ENCODE results near the gene WNK2. TPM values are rescaled to one million over a fixed set of nuclear protein-coding genes. Genes with fewer than 3 reads are reported as not detected.
A peak's percentile ranks its signal among the peaks of the same experiment; 100 is the strongest.

Gene WNK2
- total RNA-seq, 1 experiment from 2014 or later: 0.14 TPM

DNA sequence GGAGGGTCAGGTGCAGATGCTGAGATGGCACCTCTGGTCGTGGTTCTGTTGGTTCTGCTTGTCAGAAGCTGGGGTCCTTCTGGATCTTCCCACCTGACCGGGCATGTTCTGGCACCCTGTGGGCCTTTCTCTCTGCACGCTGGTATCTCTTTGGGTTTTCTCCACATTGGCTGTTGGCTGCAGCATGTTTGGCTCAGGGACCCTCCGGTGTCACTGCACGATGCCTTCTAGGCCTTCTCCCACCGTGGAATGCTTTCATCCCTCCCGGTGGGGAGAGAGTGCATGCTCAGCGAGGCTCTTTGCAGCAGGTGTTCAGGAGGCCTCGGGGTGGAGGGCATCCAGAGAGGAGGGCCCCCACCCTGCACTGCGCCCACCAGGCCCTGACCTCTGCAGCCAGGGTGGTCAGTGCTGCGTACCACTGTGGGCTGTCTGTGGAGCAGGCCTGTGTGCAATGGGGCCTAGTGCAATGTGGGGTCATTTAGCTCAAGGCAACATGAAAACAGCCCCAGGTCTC, 119.4 kb downstream of the WNK2 start:
- in situ Hi-C loops (cut with HindIII; ENCODE audit: low pct_unique_long_range_greater_than_20kb, low sequenced_read_pairs): no loop called here
- no peak for DNase-seq (ENCODE audit: low read depth)

DNA sequence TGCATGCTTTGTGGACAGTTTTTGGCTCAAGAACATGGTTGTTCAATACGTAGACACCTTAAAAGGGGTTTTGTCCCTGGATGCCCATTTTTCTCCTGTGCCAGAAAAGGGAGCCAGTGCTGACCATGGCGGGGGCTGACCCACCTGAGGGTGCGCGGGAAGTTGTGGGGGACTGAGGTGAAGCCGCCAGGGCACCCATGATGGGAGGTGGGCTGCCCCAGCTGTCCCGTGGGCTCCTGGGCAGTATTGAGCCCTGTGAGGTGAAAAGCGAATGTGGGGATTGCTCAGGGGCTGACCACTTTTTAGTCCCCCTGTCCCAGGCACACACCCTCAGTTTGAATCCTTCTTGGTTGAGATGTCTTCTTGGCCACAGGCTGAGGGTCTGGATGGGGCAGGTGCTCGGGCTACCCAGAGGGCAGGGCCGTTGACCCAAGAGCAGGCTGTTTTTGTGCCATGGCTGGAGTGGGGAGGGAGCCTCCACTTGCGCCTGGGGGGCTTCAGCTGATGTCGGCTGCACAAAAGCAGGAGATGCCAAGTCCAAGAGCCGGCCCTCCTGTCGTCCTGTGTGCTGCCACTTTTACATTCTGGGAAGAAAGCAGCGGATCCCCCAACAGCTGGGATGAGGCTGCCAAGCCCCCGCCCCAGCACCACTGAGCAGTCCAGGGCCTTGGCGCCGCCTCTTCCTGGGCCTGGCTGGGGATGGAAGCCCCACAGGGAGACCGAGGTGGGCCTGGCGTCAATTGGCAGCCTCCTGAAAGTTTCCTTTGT, 120.1 kb downstream of the WNK2 start:
- no peak for DNase-seq (ENCODE audit: low read depth)
- in situ Hi-C loops (cut with HindIII; ENCODE audit: low pct_unique_long_range_greater_than_20kb, low sequenced_read_pairs): no loop called here

DNA sequence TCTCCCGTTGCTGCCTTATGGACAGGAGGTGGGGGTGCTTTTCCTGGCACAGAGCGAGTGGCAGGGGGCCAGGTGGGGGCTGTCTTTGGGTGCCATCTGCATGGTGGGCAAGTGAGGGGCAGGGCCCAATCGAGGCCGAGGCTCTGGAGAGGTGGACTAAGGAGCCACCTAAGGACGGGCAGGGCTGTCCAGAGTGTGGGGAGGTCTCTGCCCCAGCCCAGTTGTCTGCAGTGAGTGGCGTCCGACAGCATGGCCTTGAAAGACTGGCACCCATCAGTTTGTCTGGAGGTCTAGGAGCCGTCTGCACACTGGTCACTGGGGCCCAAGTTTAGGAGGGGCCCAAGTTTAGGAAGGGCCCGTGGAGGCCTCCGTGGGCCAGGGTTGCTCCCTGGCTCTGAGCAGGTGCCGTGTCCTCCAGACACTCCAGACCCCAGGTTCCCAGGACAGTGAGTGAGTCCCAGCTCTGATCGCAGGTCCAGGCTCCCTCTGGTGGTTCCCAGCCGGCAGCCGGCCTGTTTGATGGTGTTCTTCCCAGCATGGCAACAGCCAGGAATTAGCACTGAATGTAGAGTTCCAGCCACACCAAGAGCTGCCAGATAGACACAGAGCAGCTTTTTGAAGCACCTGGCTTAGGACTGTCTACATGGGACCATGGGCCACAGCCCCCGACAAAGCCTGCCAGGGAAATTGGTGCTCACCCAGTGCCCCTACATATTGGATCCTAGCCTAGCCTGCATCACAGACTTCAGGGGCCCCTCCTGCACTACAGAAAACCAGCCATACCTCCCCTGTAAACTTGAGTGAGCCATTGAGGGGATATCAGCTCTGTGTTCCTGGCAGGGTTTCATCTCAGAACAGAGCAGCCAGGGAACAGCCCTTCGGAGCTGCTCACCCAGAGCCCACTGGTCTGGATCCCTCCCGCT, 120.9 kb downstream of the WNK2 start:
- peak; percentile 22 for DNase-seq (ENCODE audit: low read depth)
- in situ Hi-C loops (cut with HindIII; ENCODE audit: low pct_unique_long_range_greater_than_20kb, low sequenced_read_pairs): no loop called here

DNA sequence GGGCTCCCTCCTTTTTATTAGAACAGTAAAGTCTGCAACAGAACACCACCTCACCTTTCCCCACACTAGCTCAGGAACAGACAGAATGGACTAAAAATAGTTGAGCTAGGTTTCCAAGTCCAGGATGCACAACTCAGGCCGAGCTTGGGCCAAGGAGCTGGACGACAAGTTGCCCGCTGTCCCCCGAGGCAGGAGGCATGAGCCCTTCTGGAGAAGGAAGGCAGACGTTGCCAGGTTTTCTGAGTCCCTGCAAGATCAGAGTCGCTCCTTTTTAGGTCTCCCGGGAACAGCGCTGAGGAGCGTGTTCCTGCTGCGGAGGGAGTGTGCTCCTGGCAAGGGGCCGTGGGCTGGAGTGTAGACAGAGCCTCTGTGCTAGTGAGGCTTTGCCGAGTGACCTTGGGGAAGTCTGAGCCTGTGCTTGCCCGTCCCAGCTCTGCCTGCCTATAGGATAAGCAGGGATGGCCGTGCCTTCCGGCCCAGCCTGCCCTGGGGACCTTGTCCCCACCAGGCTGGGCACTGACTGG, 121.6 kb downstream of the WNK2 start:
- in situ Hi-C loops (cut with HindIII; ENCODE audit: low pct_unique_long_range_greater_than_20kb, low sequenced_read_pairs): no loop called here
- no peak for DNase-seq (ENCODE audit: low read depth)

DNA sequence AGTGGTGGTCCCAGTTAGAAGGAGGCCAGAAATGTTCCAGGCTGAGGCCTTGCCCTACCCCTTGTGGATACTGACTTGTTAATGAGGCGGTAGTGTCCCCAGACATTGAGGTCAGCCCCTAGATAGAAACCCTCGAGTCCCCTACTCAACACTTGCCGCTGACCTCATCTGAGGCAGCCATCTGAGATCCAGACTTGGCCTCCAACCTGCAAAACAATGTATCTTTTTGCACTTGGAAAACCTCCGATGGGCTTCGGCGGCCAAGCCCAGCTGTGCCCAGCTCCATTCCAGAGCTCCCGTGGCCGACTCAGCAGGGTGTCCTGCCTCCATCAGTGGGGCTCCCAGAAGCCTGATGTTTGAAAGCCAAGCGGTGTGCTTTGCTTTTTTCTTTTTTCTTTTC, 122.1 kb downstream of the WNK2 start:
- no peak for DNase-seq (ENCODE audit: low read depth)
- in situ Hi-C loops (cut with HindIII; ENCODE audit: low pct_unique_long_range_greater_than_20kb, low sequenced_read_pairs): no loop called here

DNA sequence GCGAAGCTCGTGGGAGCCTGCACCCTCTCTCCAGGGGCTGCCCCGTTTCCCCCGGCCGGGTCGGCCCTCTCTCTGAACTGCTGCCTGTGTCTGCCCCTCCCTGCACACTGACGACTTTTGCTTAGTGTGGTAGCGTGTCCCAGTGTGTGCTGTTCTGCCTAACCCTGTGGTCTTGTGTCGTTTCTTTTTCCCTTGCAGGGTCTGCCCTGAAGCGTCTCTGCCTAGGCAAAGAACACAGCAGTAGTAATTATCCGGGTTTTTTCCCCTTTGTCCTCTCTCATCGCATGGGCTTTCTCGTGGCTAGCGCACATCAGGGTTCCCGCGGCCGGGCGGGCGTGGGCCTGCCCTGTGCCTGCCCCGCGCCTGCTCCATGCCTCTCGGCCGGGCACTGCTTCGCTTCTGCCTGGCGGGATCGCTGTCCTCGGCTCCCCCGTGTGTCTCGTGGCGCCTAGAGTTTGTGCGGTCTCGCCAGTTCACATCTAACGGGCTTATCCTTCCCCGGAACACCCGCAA, 122.7 kb downstream of the WNK2 start:
- in situ Hi-C loops (cut with HindIII; ENCODE audit: low pct_unique_long_range_greater_than_20kb, low sequenced_read_pairs): no loop called here
- DNase-seq (ENCODE audit: low read depth): no peak

DNA sequence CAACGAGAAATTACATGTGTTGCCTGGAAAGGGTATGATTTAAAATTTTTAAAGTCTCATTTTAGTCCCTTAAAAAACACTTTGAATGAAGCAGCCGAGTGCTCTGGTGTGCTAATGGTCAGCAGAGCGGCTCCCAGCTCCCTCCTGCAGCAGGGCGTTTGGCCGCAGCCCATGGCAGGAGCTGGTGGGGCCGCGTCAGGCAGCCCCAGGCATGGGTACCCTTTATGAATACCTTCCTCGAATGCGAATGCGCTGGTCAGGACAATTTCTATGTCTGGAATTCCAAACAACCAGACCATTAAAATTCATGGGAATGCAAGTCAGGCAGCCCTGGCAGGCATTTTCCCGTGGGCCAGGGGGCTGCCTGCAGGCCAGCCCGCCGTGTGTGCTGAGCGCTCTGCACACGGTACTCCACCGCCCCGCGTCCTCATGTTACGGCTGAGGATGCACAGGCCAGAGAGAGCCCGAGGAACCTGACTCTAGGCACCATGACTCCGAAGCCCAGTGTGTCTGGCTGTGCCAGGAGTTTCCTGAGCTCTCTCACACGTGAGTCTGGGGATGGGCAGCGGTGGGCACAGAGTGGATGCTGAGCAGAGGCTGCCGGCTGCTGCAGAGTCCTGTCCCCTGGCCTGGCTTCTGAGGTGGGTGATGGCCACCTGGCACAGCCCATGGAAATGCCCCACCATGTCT, 123.7 kb downstream of the WNK2 start:
- DNase-seq (ENCODE audit: low read depth): no peak
- in situ Hi-C loops (cut with HindIII; ENCODE audit: low pct_unique_long_range_greater_than_20kb, low sequenced_read_pairs): no loop called here

DNA sequence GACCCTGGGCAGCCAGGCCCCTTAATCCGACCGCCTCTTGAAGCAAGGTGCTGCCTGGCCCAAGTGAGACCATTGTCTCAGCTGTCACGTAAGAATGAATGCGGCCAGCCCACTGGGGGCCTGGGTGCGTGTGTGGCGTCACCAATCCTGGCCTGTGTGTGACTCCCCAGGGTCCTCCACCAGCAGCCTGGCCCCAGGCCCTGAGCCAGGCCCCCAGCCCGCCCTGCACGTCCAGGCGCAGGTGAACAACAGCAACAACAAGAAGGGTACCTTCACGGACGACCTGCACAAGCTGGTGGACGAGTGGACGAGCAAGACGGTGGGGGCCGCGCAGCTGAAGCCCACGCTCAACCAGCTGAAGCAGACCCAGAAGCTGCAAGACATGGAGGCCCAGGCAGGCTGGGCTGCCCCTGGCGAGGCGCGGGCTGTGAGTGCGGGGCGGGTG, 124.2 kb downstream of the WNK2 start:
- no peak for DNase-seq (ENCODE audit: low read depth)
- in situ Hi-C loops (cut with HindIII; ENCODE audit: low pct_unique_long_range_greater_than_20kb, low sequenced_read_pairs): no loop called here

DNA sequence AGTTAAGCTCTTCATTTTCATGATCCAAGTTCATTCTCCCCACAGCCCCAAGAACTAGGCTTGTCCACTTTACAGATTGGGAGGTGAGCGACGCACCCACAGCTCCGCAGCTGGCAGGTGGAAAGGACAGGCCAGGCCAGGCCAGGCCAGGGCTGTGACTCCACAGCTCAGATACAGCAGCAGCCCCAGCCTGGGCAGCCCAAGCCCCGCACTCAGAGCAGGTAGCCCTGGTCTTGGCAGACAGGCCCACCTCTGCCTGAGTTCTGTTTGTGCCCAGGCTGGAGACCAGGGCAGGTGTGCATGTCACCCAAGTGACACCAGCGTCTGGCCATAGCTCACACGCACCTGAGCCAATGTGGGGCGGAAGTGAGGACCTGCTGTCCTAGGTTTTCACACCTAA, 124.7 kb downstream of the WNK2 start:
- no peak for DNase-seq (ENCODE audit: low read depth)
- in situ Hi-C loops (cut with HindIII; ENCODE audit: low pct_unique_long_range_greater_than_20kb, low sequenced_read_pairs): no loop called here

DNA sequence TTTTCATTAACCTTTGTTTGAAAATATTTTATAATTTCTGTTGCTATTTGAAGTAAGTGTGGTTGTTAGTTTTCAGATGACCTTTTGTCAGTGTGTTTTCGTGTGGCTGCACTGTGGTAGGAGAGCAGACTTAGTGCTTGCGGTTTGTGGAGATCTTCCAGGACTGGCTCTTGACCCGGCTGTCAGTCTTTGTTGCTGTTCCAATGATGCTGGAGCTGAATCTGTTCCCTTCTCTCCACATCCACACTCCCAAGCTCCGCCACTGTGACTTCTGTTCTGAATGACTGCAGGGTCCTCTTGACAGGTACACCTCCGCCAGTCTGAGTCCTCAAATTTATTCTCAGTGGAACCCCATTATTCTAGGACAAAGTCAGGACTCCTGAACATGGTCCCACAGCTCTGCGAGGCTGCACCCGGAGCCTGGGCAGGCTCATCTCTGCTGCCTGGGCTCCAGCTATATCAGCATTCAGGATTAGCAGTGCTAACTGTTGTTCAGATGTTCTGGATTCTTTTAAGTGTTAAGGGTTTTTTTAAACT, 126.0 kb downstream of the WNK2 start:
- in situ Hi-C loops (cut with HindIII; ENCODE audit: low pct_unique_long_range_greater_than_20kb, low sequenced_read_pairs): no loop called here
- DNase-seq (ENCODE audit: low read depth): no peak

DNA sequence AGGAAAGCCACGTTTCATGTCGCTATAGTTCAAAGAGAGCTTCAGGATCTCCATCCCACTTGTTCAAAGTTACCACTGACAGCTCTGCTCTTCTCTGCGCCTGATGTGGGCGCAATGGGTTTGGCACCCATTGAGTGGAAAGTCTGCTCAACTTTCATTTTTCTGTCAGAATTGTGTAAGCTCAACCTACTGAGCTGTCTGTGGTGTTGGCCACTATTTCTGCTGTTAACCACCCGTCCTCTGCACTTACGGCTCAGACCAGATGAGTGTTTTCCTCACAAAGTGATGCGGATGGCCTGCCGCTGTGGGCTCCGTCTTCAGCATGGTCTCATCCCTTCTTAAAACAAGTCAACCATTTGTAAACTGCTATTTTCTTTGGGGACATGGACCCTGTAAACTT, 131.2 kb downstream of the WNK2 start:
- in situ Hi-C loops (cut with HindIII; ENCODE audit: low pct_unique_long_range_greater_than_20kb, low sequenced_read_pairs): no loop called here
- no peak for DNase-seq (ENCODE audit: low read depth)

DNA sequence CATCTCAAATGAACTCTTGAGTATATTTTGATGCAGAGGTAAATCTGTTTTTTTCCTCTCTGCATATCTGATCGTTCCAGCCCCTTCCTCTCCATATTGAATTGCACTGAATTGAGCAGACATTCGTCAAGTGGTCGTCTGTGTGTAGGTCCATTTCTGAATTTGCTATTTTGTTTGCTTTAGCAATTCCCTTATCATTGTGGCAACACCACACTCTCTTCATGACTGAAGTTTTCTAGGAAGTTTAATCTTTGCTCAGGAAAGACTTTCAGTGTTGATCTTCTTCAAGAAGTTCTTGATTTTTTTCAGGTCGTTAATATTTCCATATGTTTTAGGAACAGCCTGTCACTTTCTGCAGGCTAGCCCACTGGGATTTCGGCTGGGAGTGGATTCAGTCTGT, 132.0 kb downstream of the WNK2 start:
- in situ Hi-C loops (cut with HindIII; ENCODE audit: low pct_unique_long_range_greater_than_20kb, low sequenced_read_pairs): no loop called here
- DNase-seq (ENCODE audit: low read depth): no peak

DNA sequence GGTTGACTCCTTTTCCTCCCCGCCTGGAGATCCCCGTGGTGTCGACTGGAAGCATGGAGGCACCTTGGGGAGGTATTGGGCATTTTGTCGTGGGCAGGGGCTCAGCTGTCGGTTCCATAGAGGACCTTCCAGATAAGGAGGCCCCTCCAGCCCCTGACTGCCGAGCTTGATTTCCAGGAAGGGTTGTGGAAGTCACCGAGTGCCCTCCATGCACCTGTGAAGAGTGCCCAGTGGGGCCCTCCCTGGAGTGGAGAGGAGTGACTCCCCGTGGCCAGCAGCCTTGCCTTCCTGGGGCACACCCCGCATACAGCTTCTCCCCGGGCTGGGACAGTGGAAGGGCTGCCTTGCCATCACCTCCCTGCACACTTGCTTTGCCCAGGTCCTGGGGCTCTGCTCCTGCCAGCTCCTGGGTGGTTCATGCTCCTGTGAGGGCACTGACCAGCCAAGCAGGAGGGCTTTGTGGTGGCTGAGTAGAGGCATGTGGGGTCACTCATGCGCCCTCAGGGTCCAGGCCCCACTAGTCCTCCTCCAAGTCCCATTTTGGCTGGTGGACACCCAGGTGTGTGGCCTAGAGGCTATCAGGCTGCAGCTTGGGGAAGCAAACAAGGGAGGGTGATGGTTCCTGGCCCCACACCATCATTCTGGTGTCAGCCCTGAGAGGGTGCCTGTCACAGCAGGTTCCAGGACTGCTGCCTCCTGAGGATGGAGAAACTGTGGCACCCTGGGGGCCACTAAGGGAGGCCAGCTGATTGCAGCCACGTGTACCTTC, 133.0 kb downstream of the WNK2 start:
- in situ Hi-C loops (cut with HindIII; ENCODE audit: low pct_unique_long_range_greater_than_20kb, low sequenced_read_pairs): no loop called here
- no peak for DNase-seq (ENCODE audit: low read depth)

DNA sequence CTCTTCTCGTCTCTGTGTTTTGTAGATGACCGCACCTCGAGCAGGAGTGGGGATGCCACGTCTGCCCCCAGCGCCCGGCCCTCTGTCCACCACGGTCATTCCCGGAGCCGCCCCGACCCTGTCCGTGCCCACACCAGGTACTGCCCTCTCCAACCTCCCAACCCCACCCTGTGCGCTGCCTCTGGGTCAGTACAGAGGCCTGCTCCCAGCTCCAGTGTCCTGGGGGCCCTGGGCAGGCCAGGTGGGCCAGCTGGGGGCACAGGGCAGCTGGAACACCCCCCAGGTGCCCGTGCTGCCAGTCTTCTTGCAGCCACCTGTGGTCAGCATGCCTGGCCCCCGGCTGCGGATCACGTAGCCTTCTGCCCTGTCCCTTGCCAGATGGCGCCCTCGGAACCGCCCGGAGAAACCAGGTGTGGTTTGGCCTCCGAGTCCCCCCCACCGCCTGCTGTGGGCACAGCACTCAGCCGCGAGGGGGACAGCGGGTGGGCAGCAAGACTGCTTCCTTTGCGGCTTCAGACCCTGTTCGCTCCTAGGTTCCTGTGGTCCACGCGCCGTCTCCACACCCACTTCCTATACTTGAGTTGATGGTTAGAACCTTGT, 133.7 kb downstream of the WNK2 start:
- no peak for DNase-seq (ENCODE audit: low read depth)
- in situ Hi-C loops (cut with HindIII; ENCODE audit: low pct_unique_long_range_greater_than_20kb, low sequenced_read_pairs): no loop called here

DNA sequence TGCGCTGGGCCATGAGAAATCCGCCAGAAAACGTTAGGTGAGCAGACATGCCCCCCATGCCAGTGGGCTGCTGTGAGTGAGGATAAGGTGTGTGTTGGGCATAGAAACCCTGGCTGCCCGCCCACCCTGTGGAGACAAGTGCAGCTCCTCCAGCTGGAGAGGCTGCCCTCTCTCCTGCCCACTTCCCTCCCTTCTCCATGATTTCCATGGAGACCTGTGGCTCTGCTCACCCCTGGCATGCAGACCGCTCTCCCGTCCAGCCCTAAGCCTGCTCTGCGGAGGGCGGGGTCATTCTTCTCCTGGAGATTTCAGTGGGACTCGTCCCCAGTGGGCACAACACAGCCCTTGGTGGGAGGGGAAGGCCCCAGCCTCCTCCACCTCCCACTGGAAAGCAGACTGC, 134.5 kb downstream of the WNK2 start:
- DNase-seq (ENCODE audit: low read depth): no peak
- in situ Hi-C loops (cut with HindIII; ENCODE audit: low pct_unique_long_range_greater_than_20kb, low sequenced_read_pairs): no loop called here

DNA sequence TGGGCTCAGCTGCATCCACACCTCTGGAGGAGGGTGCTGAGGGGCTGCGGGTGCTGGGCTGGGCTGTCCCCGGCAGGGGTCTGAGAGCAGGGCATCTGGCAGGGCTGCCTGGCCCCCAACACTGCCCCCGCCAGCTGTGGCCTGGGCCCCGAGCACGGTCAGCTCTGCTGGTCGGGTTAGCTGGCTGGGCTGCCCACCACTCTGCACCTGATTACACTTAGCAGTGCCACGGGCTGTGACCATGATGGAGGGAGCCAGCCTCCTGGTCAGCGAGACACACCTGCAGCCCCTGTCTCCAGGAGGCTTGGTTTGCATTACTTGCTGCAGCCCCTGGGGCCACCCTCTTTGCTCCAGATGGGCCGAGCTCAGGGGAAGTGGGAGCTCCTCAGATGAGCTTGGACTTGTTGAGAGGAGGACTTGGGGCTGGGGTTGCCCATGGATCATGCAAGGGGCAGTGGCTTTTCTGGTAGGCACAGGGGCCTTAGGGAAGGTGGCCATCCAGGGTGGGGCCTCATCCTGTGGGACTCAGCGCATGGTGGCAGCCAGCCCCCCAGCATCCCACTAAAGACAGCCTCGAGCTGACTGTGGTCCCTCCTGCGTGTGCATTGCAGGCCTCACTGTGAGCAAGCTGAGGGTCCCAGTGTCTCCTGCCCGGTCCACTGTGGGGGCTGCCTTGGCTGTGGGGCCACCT, 135.5 kb downstream of the WNK2 start:
- DNase-seq (ENCODE audit: low read depth): no peak
- in situ Hi-C loops (cut with HindIII; ENCODE audit: low pct_unique_long_range_greater_than_20kb, low sequenced_read_pairs): no loop called here
